WERI-Rb-1 (cell line): Measurements from ENCODE around the gene OFD1.

Experiments used
- DNase-seq: peaks from one replicate; pipeline ENCODE4 v3.0.0-alpha.2; 2020
- H3K27ac ChIP-seq: fragments of 250-450 bp; sonication (Bioruptor Pico); 2 replicates; pipeline ENCODE4 v1.5.1; 2020; ENCODE audit warnings: mild to moderate bottlenecking, moderate library complexity
- H3K27me3 ChIP-seq: fragments of 250-450 bp; sonication (Bioruptor Pico); 2 replicates; pipeline ENCODE4 v1.5.1; 2021; ENCODE audit warnings: mild to moderate bottlenecking, low read depth, moderate library complexity; ENCODE audit not compliant: insufficient read depth, severe bottlenecking
- H3K36me3 ChIP-seq: fragments of 250-450 bp; sonication (Bioruptor Pico); 2 replicates; pipeline ENCODE4 v1.5.1; 2020; ENCODE audit warnings: mild to moderate bottlenecking, moderate library complexity
- H3K4me3 ChIP-seq: 2 replicates; pipeline ENCODE4 v1.5.1; 2011; ENCODE audit warnings: low read depth, mild to moderate bottlenecking, control low read depth, low read length
- H3K9me3 ChIP-seq: fragments of 250-450 bp; sonication (Bioruptor Pico); 2 replicates; pipeline ENCODE4 v1.5.1; 2021; ENCODE audit warnings: mild to moderate bottlenecking, moderate library complexity; ENCODE audit not compliant: severe bottlenecking
- TF ChIP-seq, protein P1 (sequence below): IDR thresholded peaks from 2 replicates; pipeline ENCODE4 v1.5.1; 2011; ENCODE audit warnings: low read depth, mild to moderate bottlenecking, control low read depth, inconsistent platforms, low read length

The OFD1 gene

DNA sequence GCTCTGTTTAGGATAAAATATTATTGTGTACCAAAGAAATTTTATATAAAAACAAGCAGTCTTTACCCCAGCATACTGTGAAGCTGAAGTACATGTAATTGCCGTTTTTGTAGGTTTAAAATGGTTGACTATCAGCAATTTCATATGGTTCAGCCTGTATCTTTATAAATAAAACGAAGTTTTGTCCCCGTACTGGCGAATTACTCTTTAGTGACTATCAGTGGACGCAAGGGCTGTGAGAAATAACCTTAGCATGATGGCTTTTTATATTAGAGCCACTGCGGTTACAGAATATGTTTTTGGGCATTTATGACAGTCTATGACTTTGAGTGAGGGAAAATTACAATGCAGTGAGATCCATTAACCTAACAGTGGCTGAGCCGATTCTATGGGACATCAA, 81.1 kb downstream of the OFD1 start:
- TF ChIP-seq, protein P1, sequence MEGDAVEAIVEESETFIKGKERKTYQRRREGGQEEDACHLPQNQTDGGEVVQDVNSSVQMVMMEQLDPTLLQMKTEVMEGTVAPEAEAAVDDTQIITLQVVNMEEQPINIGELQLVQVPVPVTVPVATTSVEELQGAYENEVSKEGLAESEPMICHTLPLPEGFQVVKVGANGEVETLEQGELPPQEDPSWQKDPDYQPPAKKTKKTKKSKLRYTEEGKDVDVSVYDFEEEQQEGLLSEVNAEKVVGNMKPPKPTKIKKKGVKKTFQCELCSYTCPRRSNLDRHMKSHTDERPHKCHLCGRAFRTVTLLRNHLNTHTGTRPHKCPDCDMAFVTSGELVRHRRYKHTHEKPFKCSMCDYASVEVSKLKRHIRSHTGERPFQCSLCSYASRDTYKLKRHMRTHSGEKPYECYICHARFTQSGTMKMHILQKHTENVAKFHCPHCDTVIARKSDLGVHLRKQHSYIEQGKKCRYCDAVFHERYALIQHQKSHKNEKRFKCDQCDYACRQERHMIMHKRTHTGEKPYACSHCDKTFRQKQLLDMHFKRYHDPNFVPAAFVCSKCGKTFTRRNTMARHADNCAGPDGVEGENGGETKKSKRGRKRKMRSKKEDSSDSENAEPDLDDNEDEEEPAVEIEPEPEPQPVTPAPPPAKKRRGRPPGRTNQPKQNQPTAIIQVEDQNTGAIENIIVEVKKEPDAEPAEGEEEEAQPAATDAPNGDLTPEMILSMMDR: no peak
- H3K27ac ChIP-seq: no peak overlapping the region
- H3K27me3 ChIP-seq: peaks cover 29% of the 10 kb centered on the region
- no peaks in the 10 kb centered on the region for H3K9me3 ChIP-seq
- no peaks in the 10 kb centered on the region for H3K36me3 ChIP-seq
- no peak for DNase-seq
- H3K4me3 ChIP-seq: no peak overlapping the region

- TF ChIP-seq, protein P1: no peak
- Histone ChIP-seq H3K27me3 (peaks cover 27% of the 10 kb centered on the region), H3K4me3 (no peak overlapping the region)
These were observed 81.6 kb downstream of the OFD1 start for GRCh38 chrX:13816176-13816575.

GRCh38 chrX:13816643-13817627, 82.4 kb downstream of the OFD1 start, which contains the start of gene GPM6B:
TSS of gene GPM6B (minus strand) at chrX:13817093. CDS start at chrX:13816904, 189 bp downstream.
- no peak for DNase-seq
- H3K9me3 ChIP-seq: no peaks in the 10 kb centered on the region
- H3K4me3 ChIP-seq: no peak within 1 kb of the TSS
- TF ChIP-seq, protein P1: no peak
- H3K27ac ChIP-seq: no peak within 1 kb of the TSS
- H3K36me3 ChIP-seq: no peaks in the 10 kb centered on the region
- peaks cover 33% of the 10 kb centered on the region for H3K27me3 ChIP-seq

More at GRCh38 chrX:13816176-13816575, 81.6 kb downstream of the OFD1 start:
- no peaks in the 10 kb centered on the region for H3K36me3 ChIP-seq
- H3K27ac ChIP-seq: no peak overlapping the region
- H3K9me3 ChIP-seq: no peaks in the 10 kb centered on the region
- DNase-seq: no peak
